GM18909 (cell line): Measurements from ENCODE around the gene GRIN3B.
"Not testable (repeated sequence)": the region's sequence is repeated elsewhere in the genome, so short reads cannot be mapped to it uniquely, and the experiment has no call there.

Source experiments
- ATAC-seq: cut with Tn5 transposase; IDR thresholded peaks from one replicate; pipeline ENCODE4 v1.9.1; 2021; ENCODE audit warnings: mild to moderate bottlenecking; ENCODE audit not compliant: unreplicated experiment, poor library complexity

Gene GRIN3B

DNA sequence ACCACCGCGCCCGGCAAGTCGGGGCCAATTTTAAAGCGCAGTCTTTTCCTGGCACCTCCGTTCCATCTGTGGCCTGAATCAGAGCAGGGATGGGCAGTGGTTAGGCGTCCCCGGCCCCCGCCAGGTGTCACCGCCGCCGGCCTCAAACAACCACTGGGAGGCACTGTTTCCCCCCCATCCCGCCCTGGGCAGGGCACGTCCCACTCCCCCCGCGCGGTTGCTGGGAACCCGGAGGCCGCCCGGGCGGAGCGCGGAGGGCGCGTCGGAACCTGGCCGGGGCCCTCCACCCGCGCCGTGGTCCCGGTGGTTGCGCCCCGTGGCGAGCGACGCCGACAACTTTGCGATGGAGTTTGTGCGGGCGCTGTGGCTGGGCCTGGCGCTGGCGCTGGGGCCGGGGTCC is at the start of gene GRIN3B:
Gene GRIN3B (plus strand): TSS at position 325 of the 400 bp plus-strand sequence. CDS start 19 bp downstream, at position 344.
- ATAC-seq = no peak

DNA sequence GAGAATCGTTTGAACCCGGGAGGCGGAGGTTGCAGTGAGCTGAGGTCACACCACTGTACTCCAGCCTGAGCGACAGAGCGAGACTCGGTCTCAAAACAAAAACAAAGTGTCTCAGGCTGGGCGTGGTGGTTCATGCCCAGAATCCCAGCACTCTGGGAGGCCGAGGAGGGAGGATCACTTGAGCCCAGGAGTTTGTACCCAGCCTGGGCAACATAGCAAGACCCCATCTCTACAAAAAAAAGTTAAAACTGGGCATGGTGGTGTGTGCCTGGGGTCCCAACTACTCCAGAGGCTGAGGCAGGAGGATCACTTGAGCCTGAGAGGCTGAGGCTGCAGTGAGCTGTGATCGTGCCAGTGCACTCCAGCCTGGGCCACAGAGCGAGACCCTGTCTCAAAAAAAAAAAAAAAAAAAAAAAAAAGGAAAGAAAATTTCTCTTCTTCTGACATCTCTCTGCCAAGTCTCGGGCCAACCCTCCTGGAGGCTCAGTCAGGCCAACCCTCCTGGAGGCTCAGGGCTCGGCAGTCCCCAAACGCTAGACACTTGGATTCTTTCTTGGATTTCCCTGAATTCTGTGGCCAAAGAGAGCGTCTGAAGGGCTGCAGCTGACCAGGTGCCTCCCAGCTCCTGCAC is 48.1 kb upstream of the GRIN3B start:
- ATAC-seq = no peak

GRCh38 chr19:952680-953444 is 47.4 kb upstream of the GRIN3B start:
- ATAC-seq = no peak

GRCh38 chr19:953445-954271 is 46.6 kb upstream of the GRIN3B start:
- no peak for ATAC-seq

GRCh38 chr19:954272-954671 is 45.9 kb upstream of the GRIN3B start:
- no peak for ATAC-seq

- no peak for ATAC-seq
Observed at GRCh38 chr19:954672-955494, 45.3 kb upstream of the GRIN3B start.

DNA sequence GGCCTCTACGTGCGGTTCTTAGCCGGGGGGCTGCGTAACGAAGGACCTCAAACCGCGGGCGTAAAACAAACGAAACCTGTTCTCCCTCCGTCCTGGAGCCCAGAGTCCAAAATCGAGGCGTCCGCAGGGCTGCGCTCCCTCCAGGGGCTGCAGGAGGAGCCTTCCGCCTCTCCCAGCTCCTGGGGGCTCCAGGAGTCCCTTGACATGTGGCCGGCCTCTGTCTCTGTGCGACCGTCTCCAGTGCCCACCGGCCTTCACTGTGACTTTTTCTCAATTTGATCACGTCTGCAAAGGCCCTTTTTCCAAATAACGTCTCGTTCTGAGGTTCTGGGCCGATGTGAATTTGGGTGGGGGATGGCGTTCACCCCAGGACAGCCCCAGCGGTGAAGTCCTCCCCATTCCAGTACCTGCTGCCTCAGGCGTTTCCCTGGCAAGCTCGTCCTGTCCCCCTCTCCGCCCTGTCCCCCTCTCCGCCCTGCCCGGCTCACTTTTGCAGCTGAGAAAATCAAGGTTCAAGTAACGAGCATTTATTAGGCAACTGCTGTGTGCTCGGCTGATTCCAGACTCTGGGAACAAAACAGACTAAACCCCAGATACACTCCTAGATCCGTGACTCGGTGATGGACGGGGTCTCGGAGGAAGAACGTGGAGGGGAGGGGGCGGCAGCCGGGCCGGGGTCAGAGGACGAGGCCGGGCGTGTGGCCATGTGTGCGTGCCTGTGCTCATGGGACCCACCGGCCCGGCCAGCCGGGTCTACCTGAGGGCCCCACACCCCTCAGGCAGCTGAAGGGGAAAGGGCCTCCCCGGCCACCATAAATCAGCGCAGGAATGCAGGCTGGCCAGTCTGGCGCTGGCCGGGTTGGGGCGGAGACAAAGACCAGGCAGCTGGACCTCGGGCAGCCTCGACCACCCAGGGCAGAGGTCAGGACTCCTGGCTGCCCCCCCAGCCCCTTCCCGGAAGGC is 44.1 kb upstream of the GRIN3B start:
- ATAC-seq = no peak

DNA sequence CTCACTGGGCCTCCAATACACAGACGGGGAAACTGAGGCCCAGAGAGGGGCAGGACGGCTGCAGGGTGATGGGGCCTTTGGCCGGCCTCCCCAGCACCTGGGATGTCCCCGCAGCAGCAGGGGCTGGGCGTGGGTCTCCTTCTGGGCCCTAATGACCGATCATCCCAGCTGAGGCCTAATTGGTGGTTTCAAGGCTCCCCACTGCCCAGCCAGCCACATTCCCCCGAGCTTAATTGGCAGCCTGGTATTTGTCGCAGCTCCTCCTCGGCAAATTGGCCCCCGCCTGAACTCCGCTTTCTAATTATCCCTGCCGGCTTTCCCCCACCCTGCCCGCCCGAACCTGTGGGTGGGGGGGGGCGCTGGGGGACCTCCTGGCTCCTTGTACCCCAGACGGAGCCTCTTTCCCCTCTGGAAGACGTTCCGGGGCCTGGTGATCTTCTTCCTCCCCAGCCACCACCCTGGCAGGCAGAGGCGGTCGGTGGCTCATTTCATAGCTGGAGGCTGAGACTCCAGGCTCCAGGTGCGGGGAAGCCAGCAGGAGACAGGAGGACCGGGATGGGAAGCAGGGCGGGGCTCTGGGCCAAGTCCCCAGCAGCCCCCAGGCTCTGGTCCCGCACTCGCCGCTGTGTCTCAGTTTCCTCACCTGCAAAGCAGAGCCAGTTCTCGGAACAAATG is 43.3 kb upstream of the GRIN3B start:
- ATAC-seq = no peak

DNA sequence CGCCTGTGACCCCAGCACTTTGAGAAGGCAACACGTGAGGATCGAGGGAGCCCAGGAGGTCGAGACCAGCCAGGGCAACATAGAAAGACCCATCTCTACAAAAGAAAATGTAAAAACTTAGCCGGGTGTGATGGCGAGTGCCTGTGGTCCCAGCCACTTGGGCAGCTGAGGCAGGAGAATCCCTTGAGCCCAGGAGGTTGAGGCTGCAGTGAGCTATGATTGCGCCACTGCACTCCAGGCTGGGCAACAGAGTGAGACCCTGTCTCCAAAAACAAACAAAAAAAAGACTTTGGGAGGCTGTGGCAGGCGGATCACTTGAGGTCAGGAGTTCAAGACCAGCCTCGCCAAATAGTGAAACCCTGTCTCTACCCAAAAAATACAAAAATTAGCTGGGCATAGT is 42.6 kb upstream of the GRIN3B start:
- ATAC-seq = not testable (repeated sequence)

DNA sequence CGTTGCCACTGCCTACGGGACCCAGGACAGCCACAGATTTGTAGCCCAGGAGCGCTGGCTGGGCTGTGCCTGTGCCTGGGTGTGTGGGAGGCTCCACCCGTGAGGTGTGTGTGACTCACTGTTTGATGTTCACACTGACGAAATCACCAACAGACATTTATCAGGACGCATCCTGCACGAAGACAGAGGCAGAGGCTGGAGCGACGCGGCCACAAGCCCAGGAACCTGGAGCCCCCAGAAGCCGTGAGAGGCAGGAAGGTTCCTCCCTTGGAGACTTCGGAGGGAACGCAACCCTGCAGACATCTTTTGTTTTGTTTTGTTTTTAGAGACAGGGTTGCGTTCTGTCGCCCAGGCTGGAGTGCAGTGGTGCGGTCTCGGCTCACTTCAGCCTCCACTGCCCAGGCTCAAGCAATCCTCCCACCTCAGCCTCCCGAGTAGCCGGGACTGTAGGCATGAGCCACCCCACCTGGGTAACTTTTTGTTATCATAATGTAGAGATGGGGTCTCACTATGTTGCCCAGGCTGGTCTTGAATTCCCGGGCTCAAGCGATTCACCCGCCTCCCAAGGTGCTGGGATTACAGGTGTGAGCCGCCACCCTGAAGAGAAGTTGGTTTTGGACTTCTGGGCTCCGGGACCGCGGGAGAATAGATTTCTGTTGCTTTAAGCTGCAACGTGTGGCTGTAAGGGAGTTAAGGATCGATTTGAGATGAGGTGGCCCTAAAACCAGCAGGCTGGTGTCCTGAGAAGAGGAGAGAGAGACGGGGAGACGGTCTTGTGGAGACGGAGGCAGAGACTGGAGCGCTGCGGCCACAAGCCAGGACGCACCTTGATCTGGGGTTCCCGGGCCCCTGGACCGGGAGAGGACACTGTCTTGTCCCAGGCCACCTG is 41.0 kb upstream of the GRIN3B start:
- no peak for ATAC-seq

- no peak for ATAC-seq
Observed at GRCh38 chr19:960020-960419, 40.2 kb upstream of the GRIN3B start.

- no peak for ATAC-seq
Observed at GRCh38 chr19:960601-960938, 39.6 kb upstream of the GRIN3B start.

- no peak for ATAC-seq
Observed at GRCh38 chr19:961866-962620, 38.2 kb upstream of the GRIN3B start.

DNA sequence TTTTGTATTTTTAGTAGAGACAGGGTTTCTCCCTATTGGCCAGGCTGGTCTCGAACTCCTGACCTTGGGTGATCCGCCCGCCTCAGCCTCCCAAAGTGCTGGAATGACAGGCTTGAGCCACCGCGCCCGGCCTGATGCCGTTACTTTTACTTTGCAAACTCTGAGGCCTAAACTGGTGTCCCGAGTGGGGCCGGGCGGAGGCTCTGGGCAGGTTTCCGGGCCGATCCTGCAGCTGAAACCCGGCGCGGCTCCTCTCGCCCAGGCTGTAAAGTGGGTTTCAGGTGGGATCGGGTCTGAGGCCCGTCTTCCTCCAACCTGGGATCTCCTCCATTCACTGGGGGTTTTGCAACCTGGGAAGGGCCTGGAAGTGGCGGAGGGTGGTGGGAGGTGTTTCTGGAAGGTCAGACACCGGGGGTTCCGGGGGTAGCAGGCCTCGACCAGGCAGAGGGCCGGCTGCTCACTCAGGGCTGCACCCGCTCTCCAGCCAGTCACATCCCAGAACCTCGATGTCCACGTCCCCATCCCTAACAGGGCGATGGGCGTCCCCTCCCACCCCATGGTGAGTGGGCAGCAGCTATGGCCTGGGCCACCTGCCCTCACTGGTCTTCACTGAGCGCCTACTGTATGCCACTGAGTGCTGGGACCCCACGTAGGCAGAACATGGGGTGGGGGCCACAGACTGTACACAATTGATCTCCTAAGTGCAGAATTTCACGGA is 37.4 kb upstream of the GRIN3B start:
- no peak for ATAC-seq

DNA sequence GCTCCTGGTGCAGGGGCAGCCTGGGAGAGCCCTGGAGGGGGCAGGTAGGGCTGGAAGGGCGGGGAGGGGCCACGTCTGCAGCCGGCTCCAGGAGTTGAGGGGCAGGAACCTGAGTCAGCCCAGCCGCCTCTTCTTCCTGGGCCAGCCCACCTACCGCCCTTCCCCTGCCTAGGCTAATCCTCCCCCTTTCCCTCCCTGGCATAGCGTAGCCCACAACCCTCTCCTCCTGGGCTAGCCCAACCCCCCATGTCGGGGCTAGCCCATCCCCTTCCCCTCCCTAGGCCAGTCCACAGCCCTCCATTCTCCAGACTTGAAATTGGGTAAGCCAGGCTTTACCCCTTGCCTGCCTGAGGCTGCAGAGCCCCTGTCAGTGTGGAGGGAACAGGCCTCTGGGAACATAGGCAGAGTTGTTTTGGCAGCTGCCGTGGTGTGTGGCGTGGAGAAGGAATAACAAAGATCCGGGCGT is 36.7 kb upstream of the GRIN3B start:
- ATAC-seq = no peak

DNA sequence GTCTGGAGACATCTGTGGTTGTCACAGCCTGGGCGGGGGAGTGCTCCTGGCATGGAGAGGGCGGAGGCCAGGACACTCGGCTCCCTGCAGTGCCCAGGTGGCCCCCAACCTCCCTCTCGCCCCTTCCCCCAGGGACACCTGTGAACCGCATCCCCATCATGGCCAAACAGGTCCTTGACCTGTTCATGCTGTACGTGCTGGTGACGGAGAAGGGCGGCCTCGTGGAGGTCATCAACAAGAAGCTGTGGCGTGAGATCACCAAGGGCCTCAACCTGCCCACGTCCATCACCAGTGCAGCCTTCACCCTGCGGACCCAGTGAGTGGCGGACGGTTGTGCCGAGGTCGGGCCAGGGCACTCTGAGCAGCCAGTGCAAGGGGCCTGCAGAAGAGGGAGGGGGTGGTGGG is 36.1 kb upstream of the GRIN3B start:
- ATAC-seq = no peak
